ENCODE measurements around the gene PTPRN2.

- TF ChIP-seq CTCF (IDR thresholded peaks at IDR 0.05) = no peak
- no peak for TF ChIP-seq ZFX (IDR thresholded peaks at IDR 0.05; ENCODE audit: borderline replicate concordance)
Observed at GRCh38 chr7:157941210-157941609, 646.4 kb downstream of the PTPRN2 start.
